Lung microvascular endothelial cell (primary cell): ENCODE data around the gene SLC25A47. TPM values are rescaled to one million over a fixed set of nuclear protein-coding genes. Genes with fewer than 3 reads are reported as not detected.

Experiments used
- DNase-seq, 2 donors: peaks; one replicate each; pipeline versions ENCODE4 v3.0.0 to v3.0.0-alpha.2; 2010; ENCODE audit warnings: low read depth in 2 of 2
- total RNA-seq: library from RNA; depleted of rRNA; stranded (reverse); fragments of >200 nt; gene quantifications from 2 replicates; pipeline ENCODE4 v1.2.1, GENCODE V29; 2014

SLC25A47 gene
- total RNA-seq, 1 donor from 2014 or later = under 0.01 TPM

GRCh38 chr14:100375266-100375962, 52.3 kb downstream of the SLC25A47 start:
- DNase-seq = peak; percentile 98 to 99

GRCh38 chr14:100375963-100376735, 53.0 kb downstream of the SLC25A47 start, which contains the start of gene WDR25:
TSS of gene WDR25 (plus strand) at chr14:100376485.
- peak; percentile 98 to 99 for DNase-seq

- DNase-seq = peak; percentile 62 to 82
These were observed 53.6 kb downstream of the SLC25A47 start for GRCh38 chr14:100376751-100377171.

Other genes starting within 250 kb of the SLC25A47 start
- 0.20 and 0.22 TPM in 2 replicates for gene DEGS2, start 163.7 kb upstream of the SLC25A47 start, total RNA-seq
- 31.6 and 39.3 TPM in 2 replicates for gene YY1, start 84.2 kb upstream of the SLC25A47 start, total RNA-seq
- gene SLC25A29, start 16.9 kb upstream of the SLC25A47 start, total RNA-seq = 39.2 and 70.0 TPM in 2 replicates
- gene WDR25, start 53.1 kb downstream of the SLC25A47 start, total RNA-seq = 21.4 and 40.3 TPM in 2 replicates